Activated CD8-positive, alpha-beta memory T cell treated with anti-CD3 and anti-CD28 coated beads for 48 hours (primary cell): ENCODE measurements around the gene SRRM4.

Source experiments
- DNase-seq, 3 experiments: peaks; one replicate each; pipeline ENCODE4 v3.0.0-alpha.2; 2020; ENCODE audit warnings: low read depth in 2 of 3, low spot score in 2 of 3

The SRRM4 gene

GRCh38 chr12:119195256-119195655, 213.9 kb downstream of the SRRM4 start:
- no peak for DNase-seq

DNA sequence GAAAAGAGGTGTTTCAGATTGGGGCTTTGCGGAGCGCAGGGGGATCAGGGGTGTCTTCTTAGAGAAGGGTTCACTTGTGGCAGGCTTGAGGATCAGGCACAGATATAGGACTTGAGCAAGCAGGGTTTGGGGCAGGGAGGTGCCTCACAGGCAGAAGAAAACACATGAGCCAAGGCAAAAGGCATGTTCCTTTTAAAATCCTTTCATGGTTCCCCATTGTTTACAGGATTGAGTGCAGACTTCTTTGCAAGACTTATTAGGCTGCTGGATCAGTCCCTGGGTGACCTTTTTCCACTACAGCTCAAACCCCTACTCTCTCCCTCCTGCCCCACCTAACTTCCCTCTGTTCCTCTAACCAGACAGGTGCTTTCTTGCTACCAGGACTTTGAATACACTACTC, 217.1 kb downstream of the SRRM4 start:
- DNase-seq, result no peak

- no peak for DNase-seq
Measured at GRCh38 chr12:119200601-119201000, 219.3 kb downstream of the SRRM4 start.

DNA sequence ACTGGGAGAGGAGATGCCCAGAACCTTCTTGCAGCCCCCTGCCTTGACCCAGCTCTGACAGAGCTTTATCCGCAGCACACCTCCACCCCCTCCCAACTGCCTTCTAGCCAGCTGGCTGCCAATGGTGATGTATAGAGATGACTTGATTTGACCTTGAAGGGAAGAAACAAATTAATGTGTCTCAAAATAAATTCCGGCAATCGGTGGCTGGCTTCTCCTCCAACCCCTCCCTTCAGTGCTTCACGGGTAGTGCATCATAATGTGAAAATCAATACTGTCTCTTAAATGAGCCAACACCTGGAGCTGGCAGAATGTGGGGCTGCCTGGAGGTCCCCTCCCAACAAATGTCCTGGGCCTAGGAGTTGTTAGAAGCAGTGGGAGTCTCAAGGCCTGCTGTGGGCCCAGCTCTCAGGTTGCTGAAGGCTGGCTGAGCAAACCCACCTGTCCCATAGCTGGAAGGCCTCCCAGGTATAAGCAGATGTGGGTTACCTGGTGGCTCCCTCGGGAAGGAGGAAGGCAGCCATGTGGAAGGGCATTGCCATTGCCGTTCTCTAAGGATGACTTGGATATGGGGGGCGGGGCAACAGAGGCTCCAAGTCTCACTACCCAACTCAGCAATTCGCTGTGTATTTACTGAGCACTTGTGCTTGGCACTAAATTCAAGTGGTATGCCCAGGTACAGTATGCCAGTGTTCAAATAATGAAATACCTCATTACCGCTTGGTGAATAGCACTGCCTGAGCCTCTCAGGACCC, 220.6 kb downstream of the SRRM4 start:
- DNase-seq, result no peak

GRCh38 chr12:119202544-119202943, 221.2 kb downstream of the SRRM4 start:
- DNase-seq, result no peak

DNA sequence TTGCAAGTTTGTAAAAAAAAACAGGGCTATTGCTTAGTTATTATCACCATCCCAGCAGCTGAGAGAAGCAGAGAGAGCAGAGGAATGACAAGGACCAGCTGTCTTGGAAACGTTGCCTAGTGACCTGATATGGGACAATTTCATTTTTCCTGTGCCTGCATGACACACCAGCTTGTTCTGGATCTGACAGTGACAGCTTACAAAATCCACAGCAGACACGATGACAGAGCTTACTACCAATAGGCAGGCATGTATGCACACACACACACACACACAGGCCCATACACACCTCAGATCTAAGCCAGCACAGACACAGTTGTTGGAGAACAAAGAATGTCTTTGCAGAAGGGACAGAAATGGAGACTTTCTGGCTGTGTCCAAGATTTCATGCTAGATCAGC, 222.8 kb downstream of the SRRM4 start:
- DNase-seq, result no peak

DNA sequence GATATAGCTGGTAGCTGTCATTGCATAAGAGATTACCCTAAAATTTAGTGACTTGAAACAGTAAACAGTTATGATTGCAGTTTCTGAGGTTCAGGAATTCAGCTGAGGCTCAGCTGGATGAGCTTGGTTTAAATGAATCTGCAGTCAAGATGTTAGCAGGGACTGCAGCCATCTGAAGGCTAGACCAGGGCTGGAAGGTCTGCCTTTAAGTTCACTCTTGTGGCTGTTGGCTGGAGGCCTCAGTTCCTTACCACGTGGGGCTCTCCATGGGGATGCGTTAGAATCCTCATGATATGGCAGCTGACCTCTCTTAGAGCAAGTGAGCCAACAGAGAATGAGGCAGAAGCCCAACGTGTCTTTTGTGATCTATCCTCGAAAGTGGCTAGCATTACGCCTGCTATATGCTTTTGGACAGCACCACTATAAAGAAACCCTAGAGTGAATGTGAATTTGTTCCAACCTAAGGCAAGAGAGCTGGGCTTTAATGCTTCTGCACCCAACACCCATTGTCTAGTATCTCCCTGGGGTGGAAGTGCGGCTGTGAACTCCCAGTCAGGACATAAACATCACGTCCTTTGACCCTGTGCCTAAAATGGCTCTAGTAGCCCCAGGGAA, 223.4 kb downstream of the SRRM4 start:
- no peak for DNase-seq

GRCh38 chr12:119206348-119207062, 225.2 kb downstream of the SRRM4 start:
- no peak for DNase-seq

DNA sequence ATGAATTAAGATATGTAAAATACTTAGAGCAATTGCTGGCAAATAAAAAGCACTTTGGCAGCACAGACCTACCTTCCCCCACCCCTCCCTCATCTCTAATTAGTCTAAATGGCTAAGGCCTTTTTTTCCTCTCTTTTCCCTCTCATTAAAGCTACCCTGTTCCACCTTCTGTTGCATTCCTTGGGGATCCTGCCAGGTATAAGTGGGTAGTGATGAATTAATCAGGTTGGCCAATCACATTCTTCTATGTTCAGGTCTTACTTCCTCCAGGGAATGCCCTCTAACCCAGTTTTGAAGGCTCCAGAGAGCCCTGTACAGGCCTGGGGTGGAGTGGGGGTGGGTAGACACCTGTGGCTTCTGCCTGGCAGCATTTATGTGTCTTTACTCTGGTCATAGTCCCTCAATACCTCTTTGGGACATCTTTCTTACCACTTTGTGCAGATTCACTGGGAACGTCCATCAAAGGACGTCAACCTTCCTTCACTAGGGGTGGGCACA, 225.8 kb downstream of the SRRM4 start:
- DNase-seq, result no peak

DNA sequence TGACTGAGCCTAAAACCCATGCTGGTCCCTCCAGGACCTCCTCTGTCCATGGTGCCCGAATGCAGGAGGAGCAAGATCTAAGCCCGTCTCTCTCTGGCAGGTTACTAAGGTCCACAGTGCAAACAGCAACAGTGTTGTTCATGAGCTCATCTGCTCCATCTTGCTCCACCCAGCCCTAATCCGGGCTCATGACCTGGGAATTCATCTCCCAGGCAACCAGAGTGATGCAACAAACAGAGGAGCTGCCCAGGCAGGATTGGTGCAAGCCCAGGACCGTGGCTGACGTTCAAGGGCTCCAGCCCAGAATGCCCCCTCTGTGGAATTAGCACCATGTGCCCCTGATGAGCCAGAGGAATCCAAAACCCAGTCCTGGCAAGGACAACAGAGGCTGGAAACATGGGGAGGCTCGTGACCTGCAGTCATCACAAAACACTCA, 227.3 kb downstream of the SRRM4 start:
- DNase-seq, result no peak

DNA sequence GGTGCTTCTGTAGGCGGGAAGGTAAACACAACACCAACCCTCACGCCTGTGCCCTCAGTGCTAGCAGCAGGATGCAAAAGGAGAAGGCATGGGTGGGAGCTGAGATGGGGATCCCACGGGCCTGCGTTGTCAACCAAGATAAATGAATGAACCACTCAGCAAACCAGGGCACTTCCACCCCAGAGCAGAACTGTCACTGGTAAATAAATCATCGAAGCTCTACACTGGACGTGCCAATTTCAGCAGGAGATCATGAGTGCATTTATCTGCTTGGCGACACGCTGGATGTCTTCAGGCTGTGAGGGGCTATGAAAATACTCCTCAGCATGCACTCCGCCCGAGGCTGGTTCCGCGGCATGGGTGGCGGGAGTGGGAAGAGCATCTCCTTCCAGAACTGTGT, 230.5 kb downstream of the SRRM4 start:
- DNase-seq, result no peak
